ENCODE data around the gene RAX2.

DNA sequence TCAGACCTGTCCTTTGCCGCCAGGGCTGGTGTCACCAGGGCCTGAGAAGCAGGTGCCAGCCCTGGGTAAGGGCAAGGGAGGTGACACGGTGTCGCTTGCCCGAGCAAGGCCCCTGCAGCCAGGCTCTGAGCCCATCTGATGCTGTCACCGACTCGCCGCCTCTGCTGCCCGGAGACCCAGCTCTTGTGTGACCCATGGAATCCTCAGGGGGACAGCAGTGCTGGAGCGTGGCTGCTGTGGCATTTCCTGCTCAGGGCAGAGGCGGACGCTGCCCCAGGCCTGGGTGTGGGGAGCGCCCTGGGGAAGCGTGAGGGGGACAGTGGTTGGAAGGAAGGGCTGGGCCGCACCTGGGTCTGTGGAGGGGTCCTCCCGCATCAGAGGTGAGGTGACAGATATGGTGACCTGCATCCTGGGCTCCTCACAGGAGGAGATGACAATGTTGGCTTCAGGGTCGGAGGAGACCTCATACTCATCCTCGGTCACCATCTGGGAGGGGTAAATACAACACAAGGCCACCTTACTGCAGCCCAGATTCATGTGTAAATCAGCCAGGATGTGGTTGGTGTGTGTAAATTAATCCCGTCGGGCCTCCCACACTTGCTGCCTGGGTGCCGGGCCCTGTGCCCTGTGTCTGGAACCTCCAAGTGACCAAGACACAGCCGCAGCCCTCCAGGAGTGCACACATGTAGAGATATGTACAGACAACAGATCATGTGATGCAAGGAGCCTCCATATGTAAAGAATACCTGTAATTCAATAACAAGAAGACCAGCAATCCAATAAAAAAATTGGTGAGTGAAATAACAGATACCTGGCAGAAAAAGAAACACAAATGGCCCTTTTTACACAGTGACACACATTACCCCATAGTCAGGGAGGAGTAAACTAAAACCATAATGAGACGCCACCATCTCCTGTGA is 41.7 kb upstream of the RAX2 start:
- no peak for TF ChIP-seq EZH2 (IDR thresholded peaks at IDR 0.05; ENCODE audit: insufficient read depth, poor library complexity, severe bottlenecking)
- TF ChIP-seq EZH2phosphoT487 (IDR thresholded peaks at IDR 0.05; ENCODE audit: insufficient read depth, low read depth): no peak
